B cell (primary cell): Measurements from ENCODE around the gene C16orf54.

Experiments used
- EZH2 ChIP-seq: IDR thresholded peaks from 2 replicates; pipeline ENCODE4 v1.6.1; 2012; ENCODE audit warnings: borderline replicate concordance, low read depth, mild to moderate bottlenecking, moderate library complexity, low read length; ENCODE audit not compliant: insufficient read depth, poor library complexity, severe bottlenecking
- TF ChIP-seq, protein P1 (sequence below): fragments of 200-600 bp; IDR thresholded peaks from one replicate; pipeline ENCODE4 v1.8.0; 2022; ENCODE audit warnings: antibody characterized with exemption, mild to moderate bottlenecking

DNA sequence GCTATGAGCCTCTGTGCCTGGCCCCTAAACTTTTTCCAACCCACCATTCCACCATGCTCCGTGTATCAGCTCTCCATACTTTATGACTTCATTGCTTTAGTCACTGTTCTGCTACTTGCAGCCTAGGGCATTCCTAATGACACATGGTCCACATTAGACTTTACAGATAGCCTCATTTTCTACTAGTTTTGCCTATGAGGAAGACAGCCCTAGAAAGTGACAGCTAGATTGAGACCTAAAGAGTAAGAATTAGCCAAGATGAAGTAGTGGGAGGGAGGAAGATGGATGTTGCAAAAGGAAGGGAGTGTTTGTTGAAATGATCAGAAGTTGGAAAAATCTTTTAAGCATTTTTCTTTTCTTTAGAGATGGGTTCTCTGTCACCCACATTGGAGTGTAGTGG is 11.0 kb downstream of the C16orf54 start:
- TF ChIP-seq, protein P1, sequence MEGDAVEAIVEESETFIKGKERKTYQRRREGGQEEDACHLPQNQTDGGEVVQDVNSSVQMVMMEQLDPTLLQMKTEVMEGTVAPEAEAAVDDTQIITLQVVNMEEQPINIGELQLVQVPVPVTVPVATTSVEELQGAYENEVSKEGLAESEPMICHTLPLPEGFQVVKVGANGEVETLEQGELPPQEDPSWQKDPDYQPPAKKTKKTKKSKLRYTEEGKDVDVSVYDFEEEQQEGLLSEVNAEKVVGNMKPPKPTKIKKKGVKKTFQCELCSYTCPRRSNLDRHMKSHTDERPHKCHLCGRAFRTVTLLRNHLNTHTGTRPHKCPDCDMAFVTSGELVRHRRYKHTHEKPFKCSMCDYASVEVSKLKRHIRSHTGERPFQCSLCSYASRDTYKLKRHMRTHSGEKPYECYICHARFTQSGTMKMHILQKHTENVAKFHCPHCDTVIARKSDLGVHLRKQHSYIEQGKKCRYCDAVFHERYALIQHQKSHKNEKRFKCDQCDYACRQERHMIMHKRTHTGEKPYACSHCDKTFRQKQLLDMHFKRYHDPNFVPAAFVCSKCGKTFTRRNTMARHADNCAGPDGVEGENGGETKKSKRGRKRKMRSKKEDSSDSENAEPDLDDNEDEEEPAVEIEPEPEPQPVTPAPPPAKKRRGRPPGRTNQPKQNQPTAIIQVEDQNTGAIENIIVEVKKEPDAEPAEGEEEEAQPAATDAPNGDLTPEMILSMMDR, result no peak
- no peak for TF ChIP-seq EZH2
